ENCODE measurements around the gene EVL.

EVL gene

DNA sequence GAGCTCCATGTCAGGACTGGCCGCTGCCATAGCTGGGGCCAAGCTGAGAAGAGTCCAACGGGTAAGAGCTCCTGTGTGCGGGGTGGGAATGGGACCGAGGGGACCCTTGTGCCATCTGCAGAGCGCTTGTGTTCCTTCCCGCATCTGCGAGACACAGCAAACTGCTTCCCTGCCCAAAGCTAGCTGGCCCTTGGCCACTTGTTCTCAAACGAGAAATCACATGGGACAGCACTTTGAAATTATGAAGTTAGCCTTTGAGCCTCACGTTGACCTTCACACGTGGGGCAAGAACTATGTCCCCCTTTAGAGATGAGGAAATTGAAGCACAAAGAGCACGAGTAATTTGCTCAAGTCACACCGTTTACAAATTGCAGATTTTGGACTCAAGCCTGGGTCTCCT lies 63.5 kb downstream of the EVL start:
- no peak for DNase-seq (ENCODE audit: low read depth in 2 of 2)

DNA sequence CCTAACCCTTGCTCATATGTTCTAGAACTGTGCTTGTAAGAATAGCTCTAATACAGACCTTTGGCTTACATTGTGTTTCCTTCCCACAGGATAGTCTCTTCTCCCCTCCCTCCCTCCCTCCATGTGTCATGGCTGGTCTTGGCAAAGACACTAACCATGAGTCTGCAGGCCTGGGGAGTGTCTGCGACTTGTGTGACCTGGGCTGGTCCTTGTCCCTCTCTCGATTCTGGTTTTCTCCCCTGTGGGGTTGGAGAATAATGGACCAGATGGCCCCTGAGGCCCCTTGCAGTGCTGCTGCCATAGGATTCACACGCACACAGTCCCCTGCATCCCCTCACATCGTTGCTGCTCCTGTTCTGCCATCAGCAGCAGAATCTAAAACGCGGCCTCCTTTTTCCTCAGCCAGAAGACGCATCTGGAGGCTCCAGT lies 64.0 kb downstream of the EVL start:
- DNase-seq (ENCODE audit: low read depth in 2 of 2), result no peak

GRCh38 chr14:100130521-100130920 lies 65.3 kb downstream of the EVL start:
- no peak for DNase-seq (ENCODE audit: low read depth in 2 of 2)

DNA sequence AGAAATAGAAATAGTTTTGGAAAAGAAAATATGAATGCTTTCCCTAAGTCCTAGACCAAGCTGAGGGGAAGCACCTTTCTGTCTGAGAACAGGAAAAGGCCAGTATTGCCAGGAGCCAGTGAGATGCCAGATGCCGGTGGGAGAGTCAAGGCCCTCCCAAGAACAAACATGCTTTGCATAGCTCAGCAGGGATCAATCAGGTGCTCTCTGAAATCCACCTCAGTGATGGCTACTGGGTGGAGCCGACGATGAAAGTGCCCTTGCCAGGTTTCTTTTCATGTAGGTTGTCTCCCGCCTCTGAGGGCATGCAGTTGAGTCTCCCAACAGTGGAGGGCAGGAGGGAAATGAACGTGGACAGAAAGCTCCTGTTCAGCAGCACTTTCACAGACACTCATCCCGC lies 66.0 kb downstream of the EVL start:
- DNase-seq (ENCODE audit: low read depth in 2 of 2), result no peak

DNA sequence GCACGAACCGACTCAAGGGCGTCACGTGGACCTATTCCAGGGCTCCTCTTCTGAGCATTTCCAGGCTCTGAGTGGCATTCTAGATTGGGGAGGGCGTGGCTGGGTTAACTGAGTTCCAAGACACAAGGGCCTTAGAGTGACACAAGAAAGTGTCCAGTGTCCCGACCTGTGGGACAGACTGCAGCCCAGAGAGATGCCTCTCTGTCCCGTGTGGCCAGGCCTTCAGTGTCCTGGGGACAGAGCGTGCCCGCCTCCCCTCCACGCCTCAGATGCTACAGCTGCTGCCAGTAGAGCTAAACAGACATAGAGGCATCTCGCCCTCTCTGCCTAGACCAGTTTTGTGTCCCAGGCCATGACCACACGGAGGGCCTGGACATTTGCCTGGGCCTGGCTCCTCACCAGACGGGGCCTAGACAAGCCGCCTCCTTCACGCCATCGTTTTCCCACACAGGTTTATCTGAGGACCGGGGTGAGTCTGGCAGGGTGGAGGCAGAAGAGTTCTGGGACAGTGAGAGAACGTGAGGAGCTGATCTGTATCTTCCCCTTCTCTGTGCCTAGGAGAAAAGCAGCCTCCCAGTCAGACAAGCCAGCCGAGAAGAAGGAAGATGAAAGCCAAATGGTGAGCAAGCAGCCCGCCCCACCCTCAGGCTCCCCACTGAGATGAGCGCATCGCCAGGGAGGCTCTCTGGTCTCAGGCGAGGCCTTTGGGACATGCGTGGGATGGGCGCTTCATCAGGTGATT lies 67.1 kb downstream of the EVL start:
- DNase-seq (ENCODE audit: low read depth in 2 of 2), result peak; percentile 20 to 21

- peak; percentile 29 to 39 for DNase-seq (ENCODE audit: low read depth in 2 of 2)
These were observed 67.8 kb downstream of the EVL start for GRCh38 chr14:100132903-100133510.

DNA sequence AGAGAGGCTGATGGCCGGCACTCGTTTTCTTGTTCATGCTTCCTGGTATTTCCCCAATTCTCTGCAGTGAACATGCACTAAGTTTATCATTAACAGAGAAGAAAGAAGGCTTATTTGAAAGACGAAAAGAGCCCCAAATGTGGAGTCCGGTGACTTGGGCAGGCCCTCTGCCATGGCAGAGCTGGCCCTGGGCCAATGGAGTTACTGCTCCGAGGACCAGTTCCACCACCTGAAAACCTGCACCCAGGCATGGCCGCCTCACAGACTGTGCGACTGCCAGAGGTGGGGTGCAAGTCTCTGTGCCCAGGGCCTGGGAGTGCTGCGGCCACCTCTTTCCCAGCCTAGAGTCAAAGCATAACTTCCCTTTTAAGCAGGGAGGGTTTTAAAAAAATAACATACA lies 69.4 kb downstream of the EVL start:
- DNase-seq (ENCODE audit: low read depth in 2 of 2), result no peak

GRCh38 chr14:100135073-100135472 lies 69.9 kb downstream of the EVL start:
- DNase-seq (ENCODE audit: low read depth in 2 of 2), result no peak

GRCh38 chr14:100135784-100136183 lies 70.6 kb downstream of the EVL start:
- no peak for DNase-seq (ENCODE audit: low read depth in 2 of 2)

GRCh38 chr14:100137173-100137572 lies 72.0 kb downstream of the EVL start:
- no peak for DNase-seq (ENCODE audit: low read depth in 2 of 2)

DNA sequence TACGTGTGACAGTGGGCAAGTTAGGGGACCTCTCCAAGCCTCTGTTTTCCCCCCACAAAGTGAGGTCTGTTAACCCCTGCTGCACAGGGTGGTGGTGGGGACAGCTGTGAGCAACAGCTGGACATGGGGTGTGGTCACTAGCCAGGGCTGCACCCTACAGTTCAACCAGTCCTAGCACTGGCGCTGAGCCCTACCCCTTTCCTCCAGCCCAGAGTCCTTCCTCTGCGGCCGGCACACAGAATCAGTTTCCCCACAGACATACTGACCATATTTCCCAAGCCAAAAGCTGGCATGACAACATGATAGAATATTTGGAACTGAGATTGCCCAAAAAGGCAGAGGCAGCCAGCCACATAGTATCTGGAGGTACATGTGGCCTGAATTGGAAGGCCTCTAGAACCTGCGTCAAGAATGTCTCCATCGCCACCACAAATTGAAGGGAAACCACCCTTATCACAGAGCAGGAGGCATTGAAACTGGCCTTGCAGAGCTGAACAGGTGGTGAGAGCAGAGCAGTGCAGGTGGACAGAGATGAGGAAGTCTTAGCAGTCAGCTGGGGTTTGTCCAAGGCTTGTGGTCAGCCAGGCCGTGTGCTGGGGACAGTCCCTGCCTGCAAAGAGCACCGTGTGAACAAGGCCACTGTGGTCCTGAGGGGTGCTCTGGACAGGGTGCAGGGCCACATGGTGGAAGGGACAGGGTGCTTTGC lies 73.0 kb downstream of the EVL start:
- DNase-seq (ENCODE audit: low read depth in 2 of 2), result no peak

DNA sequence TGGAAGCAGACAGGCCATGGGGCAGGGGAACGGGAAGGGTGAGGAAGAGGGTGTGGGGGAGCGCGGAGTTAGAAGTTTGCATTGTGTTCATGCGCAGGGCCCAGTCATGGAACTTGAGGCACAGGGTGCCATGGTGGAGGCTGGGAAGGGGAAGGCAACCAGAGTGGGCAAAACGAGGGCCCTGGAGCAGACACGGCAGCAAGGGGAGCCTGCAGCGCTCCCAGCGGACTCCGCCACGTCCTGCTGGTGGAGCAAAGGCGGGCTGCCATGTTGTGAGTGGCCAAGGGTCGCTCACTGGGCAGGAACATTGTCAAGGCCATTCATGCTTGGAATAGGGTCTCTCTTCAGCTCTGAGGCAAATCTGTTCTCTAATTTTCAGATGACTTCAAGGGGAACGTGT lies 73.7 kb downstream of the EVL start:
- DNase-seq (ENCODE audit: low read depth in 2 of 2), result no peak

- DNase-seq (ENCODE audit: low read depth in 2 of 2), result peak in 1 of 2 experiments; percentile 11
These were observed 75.3 kb downstream of the EVL start for GRCh38 chr14:100140452-100141078.

GRCh38 chr14:100141098-100141497 lies 75.9 kb downstream of the EVL start:
- no peak for DNase-seq (ENCODE audit: low read depth in 2 of 2)

GRCh38 chr14:100142073-100143040 lies 77.1 kb downstream of the EVL start:
- no peak for DNase-seq (ENCODE audit: low read depth in 2 of 2)

GRCh38 chr14:100143523-100143922 lies 78.3 kb downstream of the EVL start:
- DNase-seq (ENCODE audit: low read depth in 2 of 2), result no peak

DNA sequence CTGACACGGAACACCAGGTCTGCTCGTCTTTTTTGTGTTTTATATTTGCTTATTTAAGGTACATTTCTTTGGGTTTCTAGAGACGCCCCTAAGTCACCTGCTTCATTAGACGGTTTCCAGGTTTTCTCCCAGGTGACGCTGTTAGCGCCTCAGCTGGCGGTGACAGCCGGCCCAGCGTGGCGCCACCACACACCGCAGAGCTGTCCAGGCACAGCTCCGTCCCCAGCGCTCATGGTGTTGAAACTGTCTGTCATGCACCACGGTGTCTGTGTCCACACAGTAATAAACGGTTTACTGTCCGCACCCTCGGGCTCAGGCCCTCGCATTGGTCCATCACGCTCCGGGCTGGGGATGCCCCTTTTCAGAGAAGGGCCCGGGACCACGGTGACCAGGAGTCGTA lies 78.7 kb downstream of the EVL start:
- no peak for DNase-seq (ENCODE audit: low read depth in 2 of 2)

- no peak for DNase-seq (ENCODE audit: low read depth in 2 of 2)
These were observed 79.4 kb downstream of the EVL start for GRCh38 chr14:100144645-100144995.

DNA sequence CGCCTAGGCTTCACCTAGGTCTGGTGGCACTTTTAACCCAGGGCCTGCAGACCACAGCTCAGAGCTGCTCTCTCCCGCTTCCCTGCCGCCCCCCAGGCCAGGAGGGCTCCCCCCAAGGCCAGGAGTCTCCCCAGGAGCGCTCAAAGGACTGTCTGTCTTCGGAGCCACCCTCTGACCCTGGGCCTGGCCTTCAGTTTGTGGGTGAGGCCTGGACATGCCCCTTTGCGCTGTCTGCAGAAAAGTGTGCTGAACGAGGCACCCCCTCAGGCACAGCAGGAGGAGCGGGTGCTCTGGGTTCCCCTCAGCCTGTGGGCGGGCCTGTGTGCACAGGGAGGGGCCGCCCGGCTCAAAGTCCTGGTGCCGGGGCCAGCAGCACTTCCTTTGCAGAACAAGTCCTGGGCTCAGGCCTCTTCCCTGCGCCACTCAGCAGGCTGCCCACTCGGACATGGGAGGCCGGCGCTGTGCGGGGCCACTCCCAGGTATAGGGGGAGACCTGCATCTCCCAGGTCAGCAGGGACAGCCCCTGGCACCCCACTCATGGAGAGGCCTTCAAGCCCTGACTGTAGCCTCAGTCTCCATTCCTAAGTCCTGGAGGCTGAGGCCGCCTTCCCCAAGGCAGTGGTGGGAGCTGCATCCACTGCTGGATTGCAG lies 79.9 kb downstream of the EVL start:
- no peak for DNase-seq (ENCODE audit: low read depth in 2 of 2)

DNA sequence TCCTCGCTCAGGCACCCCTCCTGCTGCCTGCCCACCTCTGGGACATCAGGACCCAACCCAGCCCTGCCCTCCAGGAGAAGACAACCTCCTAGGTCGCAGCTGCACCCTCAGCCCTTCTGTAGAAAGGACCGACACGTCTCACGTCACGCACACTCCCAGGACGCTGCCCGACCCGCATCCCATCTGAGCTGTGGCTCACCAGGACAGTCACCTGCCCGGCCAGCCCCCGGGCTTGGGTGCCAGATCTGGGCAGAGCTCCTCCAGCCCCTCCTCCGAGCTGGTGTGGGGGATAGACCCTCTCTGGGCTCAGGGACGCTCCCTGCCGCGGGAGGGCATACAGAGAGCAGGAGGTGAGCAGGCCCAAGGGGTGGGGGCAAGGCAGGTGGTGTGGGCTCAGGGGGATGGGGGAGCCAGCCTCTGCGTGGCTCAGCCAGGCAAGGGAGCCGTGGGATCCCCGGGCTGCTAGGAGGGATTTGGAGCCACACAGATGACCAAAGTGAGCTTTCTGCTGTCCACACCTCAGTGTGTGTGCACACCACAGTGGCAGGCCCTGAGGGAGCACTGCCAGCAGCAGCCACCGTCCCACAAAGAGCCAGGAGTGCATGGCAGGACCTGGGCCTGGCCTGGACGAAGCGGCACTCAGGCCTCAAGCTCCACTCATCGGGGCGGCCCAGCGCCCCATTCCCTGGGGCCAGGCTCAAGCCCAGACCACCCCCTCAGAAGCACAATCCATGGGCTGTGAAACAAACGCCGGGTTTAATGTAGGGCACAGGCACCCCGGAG lies 80.7 kb downstream of the EVL start:
- DNase-seq (ENCODE audit: low read depth in 2 of 2), result no peak
